ENCODE measurements around the gene FMNL2. TPM values are rescaled to one million over a fixed set of nuclear protein-coding genes. Genes with fewer than 3 reads are reported as not detected.

The FMNL2 gene
- total RNA-seq, 1 donor from 2014 or later = 166 TPM

GRCh38 chr2:152658221-152658620, 323.2 kb downstream of the FMNL2 start:
- H3K27ac Mint-ChIP-seq (ENCODE audit: unreplicated experiment) = no peak overlapping the region
- H3K4me3 Mint-ChIP-seq (ENCODE audit: unreplicated experiment) = no peak overlapping the region
- H3K4me1 Mint-ChIP-seq (ENCODE audit: low read depth, unreplicated experiment) = no peaks in the 10 kb centered on the region
- H3K27me3 Mint-ChIP-seq (ENCODE audit: unreplicated experiment) = no peaks in the 10 kb centered on the region
- DNase-seq = no peak
- peaks cover 2% of the 10 kb centered on the region for H3K9me3 Mint-ChIP-seq (ENCODE audit: unreplicated experiment)
- H3K36me3 Mint-ChIP-seq (ENCODE audit: unreplicated experiment) = no peaks in the 10 kb centered on the region
- TF ChIP-seq CTCF (IDR thresholded peaks at IDR 0.05; ENCODE audit: partially characterized antibody, unreplicated experiment) = no peak

- H3K4me3 Mint-ChIP-seq (ENCODE audit: unreplicated experiment) = no peak overlapping the region
- peaks cover 2% of the 10 kb centered on the region for H3K27me3 Mint-ChIP-seq (ENCODE audit: unreplicated experiment)
- no peak for TF ChIP-seq CTCF (IDR thresholded peaks at IDR 0.05; ENCODE audit: partially characterized antibody, unreplicated experiment)
- peaks cover 2% of the 10 kb centered on the region for H3K9me3 Mint-ChIP-seq (ENCODE audit: unreplicated experiment)
- no peaks in the 10 kb centered on the region for H3K4me1 Mint-ChIP-seq (ENCODE audit: low read depth, unreplicated experiment)
- no peaks in the 10 kb centered on the region for H3K36me3 Mint-ChIP-seq (ENCODE audit: unreplicated experiment)
- no peak for DNase-seq
- no peak overlapping the region for H3K27ac Mint-ChIP-seq (ENCODE audit: unreplicated experiment)
Observed at GRCh38 chr2:152661076-152661475, 326.1 kb downstream of the FMNL2 start.

DNA sequence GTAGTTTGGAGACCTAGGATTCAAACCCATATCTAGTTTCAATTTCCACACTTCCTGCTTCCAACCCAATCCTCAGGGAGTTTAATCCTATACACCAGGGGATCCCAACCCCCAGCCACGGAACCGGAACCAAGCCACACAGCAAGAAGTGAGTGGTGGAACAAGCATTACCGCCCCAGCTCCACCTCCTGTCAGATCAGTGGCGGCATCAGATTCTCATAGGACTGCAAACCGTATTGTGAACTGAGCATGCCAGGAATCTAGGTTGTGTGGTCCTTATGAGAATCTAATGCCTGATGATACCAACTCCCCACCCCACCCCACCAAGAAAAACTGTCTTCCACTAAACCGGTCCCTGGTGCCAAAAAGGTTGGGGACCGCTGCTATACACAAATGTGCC, 329.8 kb downstream of the FMNL2 start:
- no peak for DNase-seq
- H3K27me3 Mint-ChIP-seq (ENCODE audit: unreplicated experiment) = peaks cover 2% of the 10 kb centered on the region
- no peaks in the 10 kb centered on the region for H3K4me1 Mint-ChIP-seq (ENCODE audit: low read depth, unreplicated experiment)
- no peak overlapping the region for H3K27ac Mint-ChIP-seq (ENCODE audit: unreplicated experiment)
- H3K36me3 Mint-ChIP-seq (ENCODE audit: unreplicated experiment) = no peaks in the 10 kb centered on the region
- no peak overlapping the region for H3K4me3 Mint-ChIP-seq (ENCODE audit: unreplicated experiment)
- TF ChIP-seq CTCF (IDR thresholded peaks at IDR 0.05; ENCODE audit: partially characterized antibody, unreplicated experiment) = no peak
- peaks cover 4% of the 10 kb centered on the region for H3K9me3 Mint-ChIP-seq (ENCODE audit: unreplicated experiment)

GRCh38 chr2:152674334-152674733, 339.4 kb downstream of the FMNL2 start:
- H3K27me3 Mint-ChIP-seq (ENCODE audit: unreplicated experiment) = no peaks in the 10 kb centered on the region
- no peak for DNase-seq
- no peaks in the 10 kb centered on the region for H3K9me3 Mint-ChIP-seq (ENCODE audit: unreplicated experiment)
- no peak overlapping the region for H3K27ac Mint-ChIP-seq (ENCODE audit: unreplicated experiment)
- H3K4me1 Mint-ChIP-seq (ENCODE audit: low read depth, unreplicated experiment) = no peaks in the 10 kb centered on the region
- no peaks in the 10 kb centered on the region for H3K36me3 Mint-ChIP-seq (ENCODE audit: unreplicated experiment)
- no peak overlapping the region for H3K4me3 Mint-ChIP-seq (ENCODE audit: unreplicated experiment)
- no peak for TF ChIP-seq CTCF (IDR thresholded peaks at IDR 0.05; ENCODE audit: partially characterized antibody, unreplicated experiment)

- no peak for TF ChIP-seq CTCF (IDR thresholded peaks at IDR 0.05; ENCODE audit: partially characterized antibody, unreplicated experiment)
- Mint-ChIP-seq H3K27me3 (ENCODE audit: unreplicated experiment) (no peaks in the 10 kb centered on the region), H3K9me3 (ENCODE audit: unreplicated experiment) (no peaks in the 10 kb centered on the region), H3K4me1 (ENCODE audit: low read depth, unreplicated experiment) (no peaks in the 10 kb centered on the region), H3K27ac (ENCODE audit: unreplicated experiment) (no peak overlapping the region), H3K36me3 (ENCODE audit: unreplicated experiment) (no peaks in the 10 kb centered on the region), H3K4me3 (ENCODE audit: unreplicated experiment) (no peak overlapping the region)
- DNase-seq = no peak
Observed at GRCh38 chr2:152676461-152676860, 341.5 kb downstream of the FMNL2 start.

Measured in glutamatergic neuron (in vitro differentiated cells).